CD4-positive, alpha-beta T cell treated with Interleukin-12 subunit alpha and Interleukin-12 subunit beta, for 1 hour (primary cell): ENCODE results near the gene TRIM9.

Source experiments
- DNase-seq: peaks from one replicate; pipeline ENCODE4 v3.0.0-alpha.2; 2020

TRIM9 gene

GRCh38 chr14:51094901-51095853 lies at the start of gene TRIM9:
Gene TRIM9 (minus strand): TSS chr14:51095105. CDS start chr14:51094939, 166 bp downstream.
- peak; percentile 93 for DNase-seq

GRCh38 chr14:51140856-51141255 lies 46.0 kb upstream of the TRIM9 start:
- no peak for DNase-seq

- no peak for DNase-seq
Observed at GRCh38 chr14:51140338-51140737, 45.4 kb upstream of the TRIM9 start.

GRCh38 chr14:51139121-51139681 lies 44.3 kb upstream of the TRIM9 start:
- DNase-seq = no peak

GRCh38 chr14:51138404-51139103 lies 43.6 kb upstream of the TRIM9 start:
- DNase-seq = no peak

- no peak for DNase-seq
Observed at GRCh38 chr14:51131516-51131915, 36.6 kb upstream of the TRIM9 start.

- no peak for DNase-seq
Observed at GRCh38 chr14:51129130-51129529, 34.2 kb upstream of the TRIM9 start.

- DNase-seq = no peak
Observed at GRCh38 chr14:51124029-51124428, 29.1 kb upstream of the TRIM9 start.

- DNase-seq = no peak
Observed at GRCh38 chr14:51121096-51121495, 26.2 kb upstream of the TRIM9 start.

GRCh38 chr14:51119411-51120051 lies 24.6 kb upstream of the TRIM9 start:
- DNase-seq = no peak

- DNase-seq = no peak
Observed at GRCh38 chr14:51118993-51119392, 24.1 kb upstream of the TRIM9 start.

- DNase-seq = no peak
Observed at GRCh38 chr14:51117593-51117992, 22.7 kb upstream of the TRIM9 start.

GRCh38 chr14:51116682-51117081 lies 21.8 kb upstream of the TRIM9 start:
- DNase-seq = no peak

- no peak for DNase-seq
Observed at GRCh38 chr14:51109651-51110050, 14.7 kb upstream of the TRIM9 start.

- DNase-seq = no peak
Observed at GRCh38 chr14:51107801-51108200, 12.9 kb upstream of the TRIM9 start.

- DNase-seq = no peak
Observed at GRCh38 chr14:51104467-51104866, 9.6 kb upstream of the TRIM9 start.

GRCh38 chr14:51097287-51097686 lies 2.4 kb upstream of the TRIM9 start:
- DNase-seq = no peak

GRCh38 chr14:51096870-51097269 lies 2.0 kb upstream of the TRIM9 start:
- no peak for DNase-seq

GRCh38 chr14:51095854-51096823 lies 1.2 kb upstream of the TRIM9 start:
- no peak for DNase-seq

- DNase-seq = no peak
Observed at GRCh38 chr14:51094282-51094821, 553 bp downstream of the TRIM9 start.
